Measurements from ENCODE around the gene NRG3. TPM values are rescaled to one million over a fixed set of nuclear protein-coding genes. Genes with fewer than 3 reads are reported as not detected.

NRG3 gene
- total RNA-seq, 6 experiments from 2014 or later: not detected

DNA sequence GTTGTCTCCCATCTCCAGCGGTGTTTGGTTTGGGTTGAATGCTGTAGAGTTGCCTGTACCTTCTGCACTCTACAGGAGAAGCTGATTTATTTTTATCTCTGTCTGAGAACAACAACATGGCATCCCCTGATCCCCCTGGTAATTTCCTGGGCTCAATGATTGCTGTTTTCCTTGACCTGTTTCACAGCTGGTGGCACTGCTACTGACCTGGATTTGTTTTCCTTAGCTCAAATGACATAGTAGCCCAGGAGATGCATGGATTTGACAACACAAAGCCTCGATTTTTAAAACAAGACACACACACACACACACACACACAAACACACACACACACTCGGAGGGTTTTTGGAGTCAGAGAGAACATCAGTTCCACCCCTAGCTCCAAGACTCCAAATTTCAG is 301.6 kb downstream of the NRG3 start:
- Mint-ChIP-seq H3K27me3 (ENCODE audit: insufficient read depth) (no peaks in the 10 kb centered on the region), H3K27ac (no peak overlapping the region), H3K4me3 (no peak overlapping the region), H3K36me3 (ENCODE audit: low read depth) (no peaks in the 10 kb centered on the region), H3K4me1 (ENCODE audit: low read depth) (no peaks in the 10 kb centered on the region), H3K9me3 (peaks cover 47% of the 10 kb centered on the region)
- DNase-seq: no peak
- TF ChIP-seq, protein P1, sequence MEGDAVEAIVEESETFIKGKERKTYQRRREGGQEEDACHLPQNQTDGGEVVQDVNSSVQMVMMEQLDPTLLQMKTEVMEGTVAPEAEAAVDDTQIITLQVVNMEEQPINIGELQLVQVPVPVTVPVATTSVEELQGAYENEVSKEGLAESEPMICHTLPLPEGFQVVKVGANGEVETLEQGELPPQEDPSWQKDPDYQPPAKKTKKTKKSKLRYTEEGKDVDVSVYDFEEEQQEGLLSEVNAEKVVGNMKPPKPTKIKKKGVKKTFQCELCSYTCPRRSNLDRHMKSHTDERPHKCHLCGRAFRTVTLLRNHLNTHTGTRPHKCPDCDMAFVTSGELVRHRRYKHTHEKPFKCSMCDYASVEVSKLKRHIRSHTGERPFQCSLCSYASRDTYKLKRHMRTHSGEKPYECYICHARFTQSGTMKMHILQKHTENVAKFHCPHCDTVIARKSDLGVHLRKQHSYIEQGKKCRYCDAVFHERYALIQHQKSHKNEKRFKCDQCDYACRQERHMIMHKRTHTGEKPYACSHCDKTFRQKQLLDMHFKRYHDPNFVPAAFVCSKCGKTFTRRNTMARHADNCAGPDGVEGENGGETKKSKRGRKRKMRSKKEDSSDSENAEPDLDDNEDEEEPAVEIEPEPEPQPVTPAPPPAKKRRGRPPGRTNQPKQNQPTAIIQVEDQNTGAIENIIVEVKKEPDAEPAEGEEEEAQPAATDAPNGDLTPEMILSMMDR (IDR thresholded peaks at IDR 0.05): no peak

DNA sequence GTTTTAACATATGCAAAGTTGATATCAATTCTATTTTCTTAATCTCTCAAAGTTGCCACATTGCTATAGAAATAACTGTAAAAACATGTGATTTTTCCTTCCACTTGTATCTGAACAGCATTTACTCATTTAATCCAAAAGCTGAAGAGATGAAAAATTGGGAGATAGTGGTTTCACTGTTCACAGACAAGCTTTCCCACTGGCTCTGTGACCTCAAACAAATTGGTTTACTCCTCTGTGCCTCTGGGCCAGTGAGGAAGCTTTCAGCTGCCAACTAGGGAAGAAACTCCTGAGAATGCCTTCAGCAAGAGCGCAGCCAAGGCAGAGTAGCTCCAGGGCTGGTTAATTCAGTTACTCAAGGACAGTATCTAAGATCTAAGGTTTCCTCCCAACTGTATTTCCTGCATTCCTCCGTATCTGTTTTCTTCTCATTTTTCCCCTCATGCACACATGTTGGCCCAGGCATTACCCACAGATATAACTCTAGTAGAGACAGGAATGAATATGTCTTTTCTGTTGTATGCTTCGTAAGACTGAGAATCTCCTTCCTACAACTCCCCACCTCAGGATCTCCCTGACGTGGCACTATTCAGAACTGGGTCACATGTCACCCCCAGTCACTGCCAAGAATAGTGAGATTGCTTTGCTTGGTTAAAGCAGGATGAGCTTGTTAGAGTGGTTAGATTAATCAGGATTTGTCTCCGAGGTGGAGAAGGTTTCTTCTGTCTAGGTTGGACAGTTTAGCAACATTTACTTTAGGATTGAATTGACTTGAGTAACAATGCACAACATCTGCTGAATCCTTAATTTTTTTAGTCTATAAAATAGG is 315.7 kb downstream of the NRG3 start:
- DNase-seq: no peak
- Mint-ChIP-seq H3K27ac (no peak overlapping the region), H3K4me3 (no peak overlapping the region), H3K9me3 (peaks cover 40% of the 10 kb centered on the region), H3K36me3 (ENCODE audit: low read depth) (no peaks in the 10 kb centered on the region), H3K4me1 (ENCODE audit: low read depth) (no peaks in the 10 kb centered on the region), H3K27me3 (ENCODE audit: insufficient read depth) (no peaks in the 10 kb centered on the region)
- TF ChIP-seq, protein P1 (IDR thresholded peaks at IDR 0.05): no peak

DNA sequence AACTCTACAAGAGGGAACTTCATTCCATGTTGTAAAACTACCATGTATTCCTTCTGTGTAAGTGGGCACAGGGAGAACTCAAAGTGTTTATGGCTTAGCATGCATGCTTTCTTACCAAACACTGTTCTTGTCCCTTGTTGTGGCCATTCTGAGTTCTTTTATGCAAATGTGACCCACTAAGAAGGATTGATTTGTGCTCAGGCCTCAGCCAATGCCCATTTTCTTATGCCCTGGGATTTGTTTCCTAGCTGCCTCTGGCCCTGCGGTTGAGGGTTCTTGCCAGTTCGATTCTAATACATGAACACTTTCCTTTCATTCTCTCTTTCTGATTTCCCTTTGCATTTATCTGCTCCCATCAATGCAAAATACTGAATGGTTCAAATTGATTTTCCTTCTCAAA is 316.7 kb downstream of the NRG3 start:
- no peaks in the 10 kb centered on the region for H3K36me3 Mint-ChIP-seq (ENCODE audit: low read depth)
- H3K27me3 Mint-ChIP-seq (ENCODE audit: insufficient read depth): no peaks in the 10 kb centered on the region
- peaks cover 42% of the 10 kb centered on the region for H3K9me3 Mint-ChIP-seq
- no peaks in the 10 kb centered on the region for H3K4me1 Mint-ChIP-seq (ENCODE audit: low read depth)
- H3K27ac Mint-ChIP-seq: no peak overlapping the region
- TF ChIP-seq, protein P1 (IDR thresholded peaks at IDR 0.05): no peak
- no peak for DNase-seq
- H3K4me3 Mint-ChIP-seq: no peak overlapping the region

DNA sequence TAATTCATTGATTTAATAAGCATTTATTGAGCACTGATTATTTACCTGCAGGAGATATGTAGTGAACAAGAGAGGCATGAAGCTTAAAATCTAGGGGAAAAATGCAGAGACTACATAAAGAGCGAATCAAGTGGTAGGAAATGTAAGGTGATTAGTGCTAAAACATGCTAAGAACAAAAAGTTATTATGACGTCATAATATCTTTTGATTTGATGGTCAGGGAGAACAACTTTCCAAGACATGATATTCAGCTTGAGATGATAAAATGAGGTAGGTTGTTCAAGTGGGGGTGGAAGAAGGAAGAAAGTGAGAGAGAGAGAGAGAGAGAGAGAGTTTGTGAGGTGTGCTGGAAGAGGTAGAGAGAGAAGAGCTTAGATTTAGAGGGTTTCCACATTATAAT is 317.7 kb downstream of the NRG3 start:
- TF ChIP-seq, protein P1 (IDR thresholded peaks at IDR 0.05): no peak
- Mint-ChIP-seq H3K27ac (no peak overlapping the region), H3K36me3 (ENCODE audit: low read depth) (no peaks in the 10 kb centered on the region), H3K4me3 (no peak overlapping the region), H3K9me3 (peaks cover 39% of the 10 kb centered on the region), H3K4me1 (ENCODE audit: low read depth) (no peaks in the 10 kb centered on the region), H3K27me3 (ENCODE audit: insufficient read depth) (no peaks in the 10 kb centered on the region)
- DNase-seq: no peak

DNA sequence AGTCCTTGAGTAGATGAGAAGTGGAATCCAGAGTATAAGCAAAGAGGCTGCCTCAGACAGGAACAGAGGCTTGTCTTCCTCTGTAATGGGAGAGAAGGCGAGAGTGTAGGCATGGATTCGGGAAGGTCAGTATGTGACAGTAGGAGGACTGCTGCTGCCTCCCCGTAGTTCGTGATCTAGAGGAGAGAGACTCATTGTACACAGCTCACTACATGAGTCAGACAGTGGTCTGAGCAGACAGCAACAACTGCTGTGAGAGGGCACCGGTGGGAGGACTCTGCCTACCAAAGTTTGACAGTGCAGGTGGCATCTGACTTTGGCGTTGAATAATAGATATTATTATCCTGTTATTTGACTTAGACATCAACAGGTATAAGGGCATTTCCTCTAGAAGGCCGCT is 319.4 kb downstream of the NRG3 start:
- TF ChIP-seq, protein P1 (IDR thresholded peaks at IDR 0.05): no peak
- H3K9me3 Mint-ChIP-seq: peaks cover 33% of the 10 kb centered on the region

More for the DNA sequence above, 319.4 kb downstream of the NRG3 start:
- Mint-ChIP-seq H3K27me3 (ENCODE audit: insufficient read depth) (no peaks in the 10 kb centered on the region), H3K36me3 (ENCODE audit: low read depth) (no peaks in the 10 kb centered on the region), H3K4me3 (no peak overlapping the region), H3K4me1 (ENCODE audit: low read depth) (no peaks in the 10 kb centered on the region), H3K27ac (no peak overlapping the region)
- no peak for DNase-seq

All from HFFc6 (cell line).